RWPE1 (cell line): Measurements from ENCODE around the gene MOB3C.
"Not testable (repeated sequence)": the region's sequence is repeated elsewhere in the genome, so short reads cannot be mapped to it uniquely, and the experiment has no call there.

Experiments used
- CTCF ChIA-PET: fragments of 350-600 bp; sonication (Branson Sonifier 250); formaldehyde crosslinking; extraction: SDS; loops from one replicate; lab custom pipeline; 2021; lab: Yijun Ruan, JAX
- POLR2A ChIA-PET: fragments of 400-600 bp; formaldehyde crosslinking; extraction: SDS; loops from one replicate; lab custom pipeline; 2020; ENCODE audit warnings: antibody characterized with exemption; ENCODE audit not compliant: low non-redundant PET; lab: Yijun Ruan, JAX
- DNase-seq: peaks from one replicate; pipeline ENCODE4 v3.0.0; 2012; ENCODE audit warnings: low spot score
- H3K27ac ChIP-seq: fragments of 450-650 bp; 2 replicates; pipeline ENCODE4 v1.5.1; 2017
- CTCF ChIP-seq: fragments of 450-650 bp; conservative IDR thresholded peaks from 2 replicates; pipeline ENCODE4 v1.5.1; 2017; ENCODE audit warnings: low read depth, mild to moderate bottlenecking

The MOB3C gene

GRCh38 chr1:46616277-46617107 lies at the start of gene MOB3C:
MOB3C (minus strand) TSS chr1:46616811; CDS start chr1:46613321, 3,490 bp downstream.
- H3K27ac ChIP-seq = peak within 1 kb of the TSS; percentile 93
- TF ChIP-seq CTCF = no peak
- ChIA-PET CTCF (interaction anchor here (0.6 kb wide), 1 partner anchor 77 kb away, joined by 6 read pairs; no protein-coding TSS in a partner anchor), POLR2A (interaction anchor here (0.6 to 1.3 kb wide), 3 partner anchors 31 to 94 kb away, joined by 3 to 5 read pairs (median 4); partner anchors contain the start of gene ATPAF1)
- peak; percentile 63 for DNase-seq

- no peak for DNase-seq
- TF ChIP-seq CTCF = no peak
- no peak overlapping the region for H3K27ac ChIP-seq
- POLR2A ChIA-PET = no interaction called here
- CTCF ChIA-PET = interaction anchor here (0.6 to 0.7 kb wide), 4 partner anchors 15 to 207 kb away, joined by 3 to 7 read pairs (median 3); no protein-coding TSS in a partner anchor
Measured at GRCh38 chr1:46665983-46666382, 49.4 kb upstream of the MOB3C start.

GRCh38 chr1:46662919-46663318 lies 46.3 kb upstream of the MOB3C start:
- POLR2A ChIA-PET, DNase-seq, CTCF ChIA-PET, H3K27ac ChIP-seq: not testable (repeated sequence)

GRCh38 chr1:46660116-46660515 lies 43.5 kb upstream of the MOB3C start:
- H3K27ac ChIP-seq, POLR2A ChIA-PET, DNase-seq: not testable (repeated sequence)
- CTCF ChIA-PET = interaction anchor here (0.7 kb wide), 1 partner anchor 25 kb away, joined by 7 read pairs; no protein-coding TSS in a partner anchor

GRCh38 chr1:46659307-46659870 lies 42.8 kb upstream of the MOB3C start:
- TF ChIP-seq CTCF = no peak
- no peak for DNase-seq
- POLR2A ChIA-PET = no interaction called here
- CTCF ChIA-PET = interaction anchor here (0.7 to 0.8 kb wide), 2 partner anchors 24 to 112 kb away, joined by 3 to 7 read pairs; no protein-coding TSS in a partner anchor
- H3K27ac ChIP-seq = no peak overlapping the region

- POLR2A ChIA-PET = no interaction called here
Measured at GRCh38 chr1:46657775-46658174, 41.2 kb upstream of the MOB3C start.

More at GRCh38 chr1:46657775-46658174, 41.2 kb upstream of the MOB3C start:
- H3K27ac ChIP-seq = no peak overlapping the region
- TF ChIP-seq CTCF = no peak
- DNase-seq = no peak
- CTCF ChIA-PET = no interaction called here
